ENCODE results near the gene AHI1. TPM values are rescaled to one million over a fixed set of nuclear protein-coding genes. Genes with fewer than 3 reads are reported as not detected.
"Not testable (repeated sequence)": the region's sequence is repeated elsewhere in the genome, so short reads cannot be mapped to it uniquely, and the experiment has no call there.

The AHI1 gene
- total and polyA plus RNA-seq, 2 experiments from 2014 or later, result 17.1 to 18.4 TPM

DNA sequence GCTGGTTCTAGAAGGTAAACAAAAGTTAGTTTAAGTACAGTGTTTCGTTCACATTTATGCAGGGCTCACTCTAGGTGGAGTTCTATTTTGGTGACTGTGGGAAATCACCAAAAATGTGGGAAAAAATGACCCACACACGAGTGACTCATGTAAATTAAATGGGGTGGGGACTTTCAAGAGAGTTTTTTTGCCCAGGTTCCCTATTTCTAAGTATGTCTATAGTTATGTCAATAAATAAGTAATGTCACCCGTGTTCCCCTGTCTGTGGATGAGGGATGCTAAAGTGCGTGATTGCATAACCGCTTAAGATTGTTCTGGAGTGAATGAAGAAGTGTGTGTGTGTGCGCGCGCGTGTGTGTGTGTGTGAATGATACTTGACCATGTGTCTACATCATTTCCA lies 247.3 kb downstream of the AHI1 start:
- Histone ChIP-seq H3K4me1 (ENCODE audit: low read depth) (no peaks in the 10 kb centered on the region), H3K36me3 (no peaks in the 10 kb centered on the region), H3K27ac (no peak overlapping the region), H3K4me3 (no peak overlapping the region), H3K9me3 (ENCODE audit: low read depth) (no peaks in the 10 kb centered on the region), H3K27me3 (no peaks in the 10 kb centered on the region)
- no peak for DNase-seq (ENCODE audit: low read depth in 1 of 2, low spot score in 1 of 2)
- TF ChIP-seq, protein P1, sequence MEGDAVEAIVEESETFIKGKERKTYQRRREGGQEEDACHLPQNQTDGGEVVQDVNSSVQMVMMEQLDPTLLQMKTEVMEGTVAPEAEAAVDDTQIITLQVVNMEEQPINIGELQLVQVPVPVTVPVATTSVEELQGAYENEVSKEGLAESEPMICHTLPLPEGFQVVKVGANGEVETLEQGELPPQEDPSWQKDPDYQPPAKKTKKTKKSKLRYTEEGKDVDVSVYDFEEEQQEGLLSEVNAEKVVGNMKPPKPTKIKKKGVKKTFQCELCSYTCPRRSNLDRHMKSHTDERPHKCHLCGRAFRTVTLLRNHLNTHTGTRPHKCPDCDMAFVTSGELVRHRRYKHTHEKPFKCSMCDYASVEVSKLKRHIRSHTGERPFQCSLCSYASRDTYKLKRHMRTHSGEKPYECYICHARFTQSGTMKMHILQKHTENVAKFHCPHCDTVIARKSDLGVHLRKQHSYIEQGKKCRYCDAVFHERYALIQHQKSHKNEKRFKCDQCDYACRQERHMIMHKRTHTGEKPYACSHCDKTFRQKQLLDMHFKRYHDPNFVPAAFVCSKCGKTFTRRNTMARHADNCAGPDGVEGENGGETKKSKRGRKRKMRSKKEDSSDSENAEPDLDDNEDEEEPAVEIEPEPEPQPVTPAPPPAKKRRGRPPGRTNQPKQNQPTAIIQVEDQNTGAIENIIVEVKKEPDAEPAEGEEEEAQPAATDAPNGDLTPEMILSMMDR (IDR thresholded peaks at IDR 0.05; ENCODE audit: low read depth, low read length), result no peak

DNA sequence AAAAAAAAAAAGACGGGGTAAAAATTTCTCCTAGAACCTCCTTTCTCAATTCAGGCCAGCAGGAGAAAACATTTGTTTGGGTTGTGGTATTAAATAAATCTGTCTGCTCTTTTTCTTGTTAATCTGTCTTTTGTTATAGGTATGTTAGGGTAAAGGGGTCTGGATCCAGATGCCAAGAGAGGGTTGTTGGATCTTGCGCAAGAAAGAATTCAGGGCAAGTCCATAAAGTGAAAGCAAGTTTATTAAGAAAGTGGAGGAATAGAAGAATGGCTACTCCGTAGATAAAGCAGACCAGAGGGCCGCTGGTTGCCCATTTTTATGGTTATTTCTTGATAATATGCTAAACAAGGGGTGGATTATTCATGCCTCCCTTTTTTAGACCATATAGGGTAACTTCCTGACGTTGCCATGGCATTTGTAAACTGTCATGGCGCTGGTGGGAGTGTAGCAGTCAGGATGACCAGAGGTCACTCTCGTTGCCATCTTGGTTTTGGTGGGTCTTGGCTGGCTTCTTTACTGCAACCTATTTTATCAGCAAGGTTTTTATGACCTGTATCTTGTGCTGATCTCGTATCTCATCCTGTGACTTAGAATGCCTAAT lies 251.0 kb downstream of the AHI1 start:
- DNase-seq (ENCODE audit: low read depth in 1 of 2, low spot score in 1 of 2); H3K27ac ChIP-seq; H3K4me1 ChIP-seq (ENCODE audit: low read depth): not testable (repeated sequence)

DNA sequence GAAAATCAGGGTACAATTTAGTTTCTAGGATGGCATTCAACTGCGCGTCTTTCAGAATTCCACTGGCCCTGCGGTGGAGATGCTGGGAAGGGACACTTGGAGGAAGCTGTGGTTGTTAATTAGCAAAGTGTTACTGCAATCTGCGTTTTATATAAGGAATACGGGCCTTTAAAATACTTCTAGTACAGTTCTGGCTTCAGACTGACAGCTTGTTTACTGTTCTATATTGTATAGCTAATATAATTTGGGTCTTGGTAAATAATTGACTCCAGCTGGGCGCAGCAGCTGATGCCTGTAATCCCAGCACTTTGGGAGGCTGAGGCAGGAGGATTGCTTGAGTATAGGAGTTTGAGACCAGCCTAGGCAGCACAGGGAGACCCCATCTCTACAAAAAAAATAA lies 252.7 kb downstream of the AHI1 start:
- Histone ChIP-seq H3K27ac (no peak overlapping the region), H3K27me3 (no peaks in the 10 kb centered on the region), H3K9me3 (ENCODE audit: low read depth) (no peaks in the 10 kb centered on the region), H3K4me1 (ENCODE audit: low read depth) (no peaks in the 10 kb centered on the region), H3K4me3 (no peak overlapping the region), H3K36me3 (no peaks in the 10 kb centered on the region)
- DNase-seq (ENCODE audit: low read depth in 1 of 2, low spot score in 1 of 2), result no peak
- TF ChIP-seq, protein P1 (IDR thresholded peaks at IDR 0.05; ENCODE audit: low read depth, low read length), result no peak

More for the DNA sequence above, 251.0 kb downstream of the AHI1 start:
- H3K27me3 ChIP-seq; H3K4me3 ChIP-seq; H3K36me3 ChIP-seq; H3K9me3 ChIP-seq (ENCODE audit: low read depth): not testable (repeated sequence)

DNA sequence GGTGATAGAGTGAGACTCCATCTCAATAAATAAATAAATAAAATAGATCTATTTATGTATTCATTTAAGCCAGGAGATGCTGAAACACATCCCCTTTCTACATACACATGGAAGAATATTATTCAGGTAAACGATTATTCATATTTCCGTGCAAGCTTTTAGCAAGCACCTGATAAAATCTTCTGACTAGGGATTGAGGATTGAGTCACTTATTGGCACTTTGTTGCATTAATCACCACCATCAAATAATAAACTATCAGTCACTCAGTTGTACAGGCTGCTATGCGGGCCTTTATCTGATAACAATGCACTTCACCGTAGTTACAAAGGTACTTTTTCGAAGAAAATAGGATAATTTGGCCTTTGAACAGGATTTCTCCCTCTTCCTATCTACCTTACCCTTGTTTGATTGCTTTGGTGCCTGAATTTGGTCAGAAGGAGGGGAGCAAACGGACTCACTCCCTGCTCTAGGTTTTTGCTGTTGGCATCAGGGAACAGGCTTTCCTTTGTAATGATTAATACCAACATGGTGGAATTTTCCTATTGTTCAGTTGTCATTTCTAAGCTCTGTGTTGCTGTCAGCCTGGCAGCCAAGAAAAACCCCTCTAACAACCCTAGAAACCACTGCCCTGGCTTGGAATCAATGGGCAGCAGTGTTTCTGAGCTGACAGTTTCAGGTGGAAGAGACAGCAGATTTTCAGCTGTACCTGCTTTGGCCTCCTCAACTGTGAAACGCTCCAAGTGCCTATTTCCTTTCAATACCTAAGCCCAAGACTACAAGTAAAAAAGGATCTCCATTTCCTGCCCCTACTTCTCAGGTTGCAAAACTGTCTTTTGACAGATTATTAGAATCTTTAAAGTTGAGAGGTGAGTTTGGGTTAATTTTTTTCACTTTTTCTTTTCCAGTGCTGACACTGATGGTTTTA lies 253.4 kb downstream of the AHI1 start:
- no peaks in the 10 kb centered on the region for H3K27me3 ChIP-seq
- no peak for DNase-seq (ENCODE audit: low read depth in 1 of 2, low spot score in 1 of 2)
- no peaks in the 10 kb centered on the region for H3K4me1 ChIP-seq (ENCODE audit: low read depth)
- H3K36me3 ChIP-seq, result no peaks in the 10 kb centered on the region
- H3K9me3 ChIP-seq (ENCODE audit: low read depth), result no peaks in the 10 kb centered on the region
- no peak overlapping the region for H3K27ac ChIP-seq
- no peak overlapping the region for H3K4me3 ChIP-seq
- TF ChIP-seq, protein P1 (IDR thresholded peaks at IDR 0.05; ENCODE audit: low read depth, low read length), result no peak

DNA sequence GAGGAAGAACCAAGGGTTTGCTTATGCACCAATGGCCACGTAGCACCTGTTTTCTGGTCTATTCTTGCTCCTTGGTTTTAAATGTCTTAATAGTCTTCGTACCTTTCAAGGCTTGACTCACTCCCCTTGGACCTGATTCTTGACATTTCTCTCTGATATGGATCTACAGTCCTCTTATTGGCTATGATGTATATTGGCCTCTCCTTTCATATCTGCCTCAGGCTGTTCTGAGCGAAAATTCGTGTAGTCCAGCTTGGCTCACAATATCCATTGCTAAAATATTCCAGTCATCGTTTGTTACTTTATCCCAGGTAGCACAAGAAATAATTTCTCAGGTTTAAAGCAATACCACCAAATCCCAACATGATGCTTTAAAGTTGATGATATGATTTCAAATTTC lies 256.8 kb downstream of the AHI1 start:
- no peaks in the 10 kb centered on the region for H3K36me3 ChIP-seq
- DNase-seq (ENCODE audit: low read depth in 1 of 2, low spot score in 1 of 2), result no peak
- no peak overlapping the region for H3K27ac ChIP-seq
- H3K9me3 ChIP-seq (ENCODE audit: low read depth), result no peaks in the 10 kb centered on the region
- H3K4me3 ChIP-seq, result no peak overlapping the region
- TF ChIP-seq, protein P1 (IDR thresholded peaks at IDR 0.05; ENCODE audit: low read depth, low read length), result no peak
- H3K27me3 ChIP-seq, result no peaks in the 10 kb centered on the region
- no peaks in the 10 kb centered on the region for H3K4me1 ChIP-seq (ENCODE audit: low read depth)

DNA sequence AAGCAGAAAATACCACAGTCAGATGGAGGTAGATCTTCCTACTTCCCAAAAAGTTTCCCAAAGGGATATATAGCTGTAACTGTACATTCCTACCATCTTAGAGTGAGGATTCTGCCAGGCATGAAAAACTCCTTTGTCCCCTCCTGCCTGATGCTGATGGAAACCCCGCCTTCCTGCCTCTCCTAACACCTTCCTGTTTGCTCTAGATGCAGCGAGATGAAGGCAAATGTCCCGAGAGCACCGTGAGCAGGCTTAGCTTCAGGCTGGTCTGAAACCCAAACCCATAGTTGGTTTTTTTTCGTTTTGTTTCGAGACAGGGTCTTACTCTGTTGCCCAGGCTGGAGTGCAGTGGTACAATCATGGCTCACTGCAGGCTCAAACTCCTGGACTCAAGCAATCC lies 260.8 kb downstream of the AHI1 start:
- H3K9me3 ChIP-seq (ENCODE audit: low read depth), result no peaks in the 10 kb centered on the region
- H3K4me3 ChIP-seq, result no peak overlapping the region
- no peaks in the 10 kb centered on the region for H3K4me1 ChIP-seq (ENCODE audit: low read depth)
- no peak overlapping the region for H3K27ac ChIP-seq
- H3K27me3 ChIP-seq, result no peaks in the 10 kb centered on the region
- TF ChIP-seq, protein P1 (IDR thresholded peaks at IDR 0.05; ENCODE audit: low read depth, low read length), result no peak
- H3K36me3 ChIP-seq, result no peaks in the 10 kb centered on the region
- no peak for DNase-seq (ENCODE audit: low read depth in 1 of 2, low spot score in 1 of 2)

Data from cardiac muscle cell (in vitro differentiated cells and primary cell).